ENCODE results near the gene PLCL1. TPM values are rescaled to one million over a fixed set of nuclear protein-coding genes. Genes with fewer than 3 reads are reported as not detected.

The PLCL1 gene
- total RNA-seq, 2 donors from 2014 or later: 2.0 to 2.9 TPM

DNA sequence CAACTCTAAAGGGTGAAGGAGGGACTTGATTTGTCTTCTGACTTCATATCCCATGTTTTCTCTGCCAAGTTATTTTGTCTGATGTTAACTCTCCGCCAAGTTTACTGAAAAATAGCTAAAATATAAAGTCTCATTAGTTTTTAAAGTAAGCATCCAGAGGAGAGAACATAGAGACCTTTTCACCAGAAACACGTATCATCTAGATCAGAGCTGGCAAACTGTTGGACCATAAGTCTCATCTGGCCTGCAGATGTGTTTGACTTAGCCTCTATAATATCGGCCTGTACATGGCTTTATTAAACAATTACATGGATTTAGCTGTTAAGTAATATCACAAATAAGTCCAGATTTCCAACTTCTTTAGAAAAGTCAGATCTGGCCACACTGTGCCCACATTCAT lies 182.6 kb downstream of the PLCL1 start:
- Histone ChIP-seq H3K27ac (no peak overlapping the region), H3K4me3 (no peak overlapping the region), H3K9me3 (no peaks in the 10 kb centered on the region), H3K27me3 (no peaks in the 10 kb centered on the region), H3K4me1 (no peaks in the 10 kb centered on the region), H3K36me3 (replicated peaks in 1 of 2; ENCODE audit: insufficient read depth in 1 of 2, low read depth in 2 of 2) (no peaks in the 10 kb centered on the region)
- DNase-seq: no peak
- intact Hi-C loops (cut with DNase I): no loop called here
- no peak for ATAC-seq
- TF ChIP-seq CTCF (IDR thresholded peaks at IDR 0.05) (no peak), POLR2A (IDR thresholded peaks at IDR 0.05) (no peak)
- 82 to 88% methylated on average over 3 of the region's 3 CpGs for WGBS, 2 donors

GRCh38 chr2:197990356-197990755 lies 186.0 kb downstream of the PLCL1 start:
- Histone ChIP-seq H3K4me1 (no peaks in the 10 kb centered on the region), H3K36me3 (replicated peaks in 1 of 2; ENCODE audit: insufficient read depth in 1 of 2, low read depth in 2 of 2) (no peaks in the 10 kb centered on the region), H3K4me3 (no peak overlapping the region), H3K27ac (no peak overlapping the region), H3K9me3 (no peaks in the 10 kb centered on the region), H3K27me3 (no peaks in the 10 kb centered on the region)
- intact Hi-C loops (cut with DNase I): no loop called here
- 95 to 96% methylated on average over 2 of the region's 2 CpGs for WGBS, 2 donors
- no peak for TF ChIP-seq CTCF (IDR thresholded peaks at IDR 0.05)
- TF ChIP-seq POLR2A (IDR thresholded peaks at IDR 0.05): no peak
- no peak for DNase-seq
- no peak for ATAC-seq

DNA sequence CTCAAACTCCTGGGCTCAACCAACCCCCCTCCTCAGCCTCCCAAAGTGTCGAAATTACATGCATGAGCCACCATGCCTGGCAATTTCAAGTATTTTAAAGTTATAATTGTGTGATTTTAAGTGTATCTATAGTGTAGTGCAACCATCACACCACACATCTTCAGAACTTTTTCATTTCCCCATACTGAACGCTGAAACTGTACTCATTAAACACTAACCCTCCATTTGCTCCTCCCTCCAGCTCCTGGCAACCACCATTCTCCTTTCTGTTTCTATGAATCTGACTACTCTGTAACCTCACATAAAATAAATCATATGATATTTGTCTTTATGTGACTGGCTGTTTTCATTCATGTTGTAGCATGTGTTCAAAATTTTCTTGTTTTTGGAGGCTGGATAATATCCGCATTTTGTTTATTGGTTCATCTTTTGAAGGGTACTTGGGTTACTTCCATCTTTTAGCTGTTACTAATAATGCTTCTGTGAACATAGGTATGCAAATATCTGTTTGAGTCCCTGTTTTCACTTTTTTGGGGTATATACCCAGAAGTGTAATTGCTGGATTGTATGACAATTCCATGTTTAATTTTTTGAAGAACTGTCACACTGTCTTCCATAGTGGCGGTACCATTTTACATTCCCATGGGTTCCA lies 188.2 kb downstream of the PLCL1 start:
- intact Hi-C loops (cut with DNase I): no loop called here
- ATAC-seq (no peak), DNase-seq (no peak)
- TF ChIP-seq POLR2A (IDR thresholded peaks at IDR 0.05) (no peak), CTCF (IDR thresholded peaks at IDR 0.05) (no peak)
- no peaks in the 10 kb centered on the region for H3K9me3 ChIP-seq
- H3K27ac ChIP-seq: no peak overlapping the region
- no peak overlapping the region for H3K4me3 ChIP-seq
- no peaks in the 10 kb centered on the region for H3K27me3 ChIP-seq
- H3K4me1 ChIP-seq: no peaks in the 10 kb centered on the region
- 82% methylated on average over 4 of the region's 4 CpGs for WGBS, 2 donors
- H3K36me3 ChIP-seq (replicated peaks in 1 of 2; ENCODE audit: insufficient read depth in 1 of 2, low read depth in 2 of 2): no peaks in the 10 kb centered on the region

DNA sequence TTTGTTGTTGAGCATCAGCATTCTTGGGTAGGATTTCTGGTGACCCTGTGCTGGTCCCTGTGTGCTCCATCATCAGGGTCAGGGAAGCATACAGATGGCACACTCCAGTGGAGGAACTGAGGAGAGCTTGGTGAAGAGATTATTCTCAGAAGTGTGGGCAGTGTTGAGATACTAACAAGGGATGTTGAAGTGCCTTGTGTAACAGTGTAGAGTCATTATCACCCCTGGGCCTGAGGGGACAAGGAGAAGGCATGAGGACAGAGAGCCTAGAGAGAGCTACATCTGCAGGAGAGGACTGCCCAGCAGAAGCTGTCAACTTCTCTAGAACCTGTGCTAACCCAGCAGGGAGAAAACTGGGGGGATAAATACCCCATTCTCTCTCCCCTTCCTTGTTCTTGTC lies 189.0 kb downstream of the PLCL1 start:
- intact Hi-C loops (cut with DNase I): no loop called here
- Histone ChIP-seq H3K27ac (no peak overlapping the region), H3K4me3 (no peak overlapping the region), H3K27me3 (no peaks in the 10 kb centered on the region), H3K9me3 (no peaks in the 10 kb centered on the region), H3K4me1 (no peaks in the 10 kb centered on the region), H3K36me3 (replicated peaks in 1 of 2; ENCODE audit: insufficient read depth in 1 of 2, low read depth in 2 of 2) (no peaks in the 10 kb centered on the region)
- TF ChIP-seq CTCF (IDR thresholded peaks at IDR 0.05) (no peak), POLR2A (IDR thresholded peaks at IDR 0.05) (no peak)
- ATAC-seq (no peak), DNase-seq (no peak)

DNA sequence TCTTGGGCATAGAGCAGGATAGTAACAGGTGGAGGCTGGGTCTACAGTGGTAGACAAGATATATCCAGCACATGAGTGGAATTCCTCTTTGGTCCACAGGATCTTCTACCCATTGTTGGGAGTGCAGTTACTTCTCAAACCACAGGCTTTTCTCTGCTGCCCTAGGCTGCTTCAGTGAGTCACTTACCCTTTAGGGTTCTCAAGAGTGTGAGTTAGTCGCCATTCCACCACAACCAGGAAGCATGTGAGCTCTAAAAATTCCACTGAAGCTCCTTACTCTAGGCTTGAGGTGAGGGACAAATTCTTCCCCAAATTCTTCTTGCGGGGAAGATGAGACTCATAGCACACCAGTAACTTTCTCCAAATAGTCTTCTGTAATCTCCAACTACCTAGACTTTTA lies 189.4 kb downstream of the PLCL1 start:
- Histone ChIP-seq H3K4me1 (no peaks in the 10 kb centered on the region), H3K4me3 (no peak overlapping the region), H3K9me3 (no peaks in the 10 kb centered on the region), H3K36me3 (replicated peaks in 1 of 2; ENCODE audit: insufficient read depth in 1 of 2, low read depth in 2 of 2) (no peaks in the 10 kb centered on the region), H3K27me3 (no peaks in the 10 kb centered on the region), H3K27ac (no peak overlapping the region)
- DNase-seq (no peak), ATAC-seq (no peak)
- intact Hi-C loops (cut with DNase I): no loop called here
- WGBS, 2 donors: 79 to 81% methylated on average over 2 of the region's 2 CpGs
- TF ChIP-seq POLR2A (IDR thresholded peaks at IDR 0.05) (no peak), CTCF (IDR thresholded peaks at IDR 0.05) (no peak)
